K562 (cell line): Measurements from ENCODE around the gene CLIC1. TPM values are rescaled to one million over a fixed set of nuclear protein-coding genes. Genes with fewer than 3 reads are reported as not detected.
A peak's percentile ranks its signal among the peaks of the same experiment; 100 is the strongest.

Experiments used
- FOXA3 ChIP-seq, 2 experiments: fragments of 450-650 bp in 1 of 2; sonication (generic) in 1 of 2; formaldehyde crosslinking; IDR thresholded peaks in 1 of 2; conservative IDR thresholded peaks in 1 of 2; 2 replicates each; pipeline versions ENCODE4 v1.4.0 to v1.8.0; 2020 to 2022; ENCODE audit warnings: mild to moderate bottlenecking in 2 of 2, missing genetic modification reagents in 1 of 2
- ILF3 ChIP-seq: fragments of 450-650 bp; IDR thresholded peaks from 2 replicates; pipeline ENCODE4 v1.6.1; 2018; ENCODE audit warnings: antibody characterized with exemption, mild to moderate bottlenecking, moderate library complexity, borderline replicate concordance
- MCM5 ChIP-seq: fragments of 450-650 bp; IDR thresholded peaks from 2 replicates; pipeline ENCODE4 v1.6.1; 2016; ENCODE audit warnings: low read depth
- MTA1 ChIP-seq: fragments of 450-650 bp; IDR thresholded peaks from 2 replicates; pipeline ENCODE4 v1.6.1; 2017; ENCODE audit warnings: borderline replicate concordance
- NFE2 ChIP-seq: IDR thresholded peaks from 2 replicates; pipeline ENCODE4 v1.6.1; 2014; ENCODE audit warnings: antibody characterized with exemption, low read depth
- PURB ChIP-seq: sonication (generic); formaldehyde crosslinking; IDR thresholded peaks from 2 replicates; pipeline ENCODE4 v1.9.0; 2021; ENCODE audit warnings: low read depth, mild to moderate bottlenecking, missing genetic modification reagents
- STAT5A ChIP-seq: IDR thresholded peaks from 2 replicates; pipeline ENCODE4 v1.6.1; 2012; ENCODE audit warnings: low read length, inconsistent platforms, borderline replicate concordance
- ZBTB40 ChIP-seq, 2 experiments: fragments of 450-650 bp in 1 of 2; sonication (generic) in 1 of 2; formaldehyde crosslinking in 1 of 2; IDR thresholded peaks; 2 replicates each; pipeline versions ENCODE4 v1.7.1 to v1.9.0; 2016 to 2022; ENCODE audit warnings: inconsistent platforms in 1 of 2, mild to moderate bottlenecking in 1 of 2, missing genetic modification reagents in 1 of 2
- ZBTB9 ChIP-seq: fragments of 450-650 bp; formaldehyde crosslinking; IDR thresholded peaks from 2 replicates; pipeline ENCODE4 v1.4.0; 2020; ENCODE audit warnings: mild to moderate bottlenecking, moderate library complexity
- ZNF23 ChIP-seq: fragments of 250-450 bp; sonication (Bioruptor Pico); IDR thresholded peaks from 2 replicates; pipeline ENCODE4 v1.4.0; 2020; ENCODE audit warnings: mild to moderate bottlenecking
- polyA plus RNA-seq, 8 experiments: library from polyadenylated mRNA; depleted of rRNA in 4 of 8; stranded (reverse) in 5 of 8; unstranded in 3 of 8; fragments of >200 nt; fragmentation: Nextera tagmentation in 2 of 8; fragmentation: Illumina TruSeq in 1 of 8; extraction: Ambion mirVana in 2 of 8; extraction: Trizol in 1 of 8; gene quantifications; 2 replicates each; pipeline versions ENCODE4 v1.2.1 to v1.2.3, GENCODE V29; 2011 to 2014; ENCODE audit warnings: inconsistent platforms in 1 of 8, missing spikeins in 1 of 8
- total RNA-seq, 7 experiments: library from RNA; depleted of rRNA in 6 of 7; stranded (reverse); fragments of >200 nt in 6 of 7; fragmentation: Illumina TruSeq in 2 of 7; extraction: Trizol in 2 of 7; gene quantifications; 2 replicates each; pipeline versions ENCODE4 v1.2.1 to v1.2.3, GENCODE V29; 2011 to 2021; ENCODE audit warnings: low replicate concordance in 1 of 7
- TF ChIP-seq, protein P1 (sequence below): fragments of 450-650 bp; IDR thresholded peaks from 2 replicates; pipeline ENCODE4 v1.7.0; 2016; ENCODE audit warnings: borderline replicate concordance
- TF ChIP-seq, protein P2 (sequence below), 2 experiments: IDR thresholded peaks; 2 replicates each; pipeline ENCODE4 v1.6.1; 2012; ENCODE audit warnings: improper control_type of control experiment in 2 of 2, low read depth in 2 of 2, low read length in 2 of 2, borderline replicate concordance in 1 of 2

Gene CLIC1
- total and polyA plus RNA-seq, 9 of the 15 experiments (the other 6 are each of a cell fraction or from before 2014, with no cell fraction given), result 1,267 to 2,419 (median 1,808) TPM

DNA sequence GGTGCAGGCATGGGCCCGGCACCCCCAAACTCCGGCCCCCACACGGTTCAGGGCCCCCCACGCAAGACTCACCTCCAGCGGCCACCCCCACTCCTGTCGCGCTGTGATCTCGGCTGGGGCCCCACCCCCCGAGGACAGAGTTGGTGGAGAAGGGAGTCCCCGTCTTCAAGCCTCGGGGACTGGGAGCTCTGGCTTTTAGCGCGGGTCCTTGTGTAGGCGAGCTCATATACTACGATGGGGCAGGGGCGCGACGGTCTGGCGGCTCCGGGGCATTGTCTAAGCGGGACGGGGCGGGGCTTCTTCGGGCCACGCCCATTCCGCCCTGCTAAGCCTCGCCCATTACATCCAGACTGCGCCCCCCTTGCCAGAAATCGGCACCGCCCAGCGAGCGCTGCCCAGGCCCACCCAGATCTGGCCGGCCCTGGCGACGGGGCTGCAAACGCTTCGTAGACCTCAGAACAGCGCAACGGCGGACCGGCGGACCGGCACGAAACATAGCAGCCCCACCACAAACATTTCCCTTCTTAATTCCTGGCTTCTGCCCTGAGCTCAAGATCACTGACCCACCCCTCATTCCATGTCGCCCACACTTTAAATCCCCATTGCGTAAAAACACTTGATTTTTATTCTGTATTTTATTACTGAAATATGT lies 6.2 kb downstream of the CLIC1 start (continued):
- TF ChIP-seq PURB (CRISPR knock-in tag), result no peak
- TF ChIP-seq ZBTB9 (CRISPR knock-in tag), result peak; percentile 99
- TF ChIP-seq, protein P1, sequence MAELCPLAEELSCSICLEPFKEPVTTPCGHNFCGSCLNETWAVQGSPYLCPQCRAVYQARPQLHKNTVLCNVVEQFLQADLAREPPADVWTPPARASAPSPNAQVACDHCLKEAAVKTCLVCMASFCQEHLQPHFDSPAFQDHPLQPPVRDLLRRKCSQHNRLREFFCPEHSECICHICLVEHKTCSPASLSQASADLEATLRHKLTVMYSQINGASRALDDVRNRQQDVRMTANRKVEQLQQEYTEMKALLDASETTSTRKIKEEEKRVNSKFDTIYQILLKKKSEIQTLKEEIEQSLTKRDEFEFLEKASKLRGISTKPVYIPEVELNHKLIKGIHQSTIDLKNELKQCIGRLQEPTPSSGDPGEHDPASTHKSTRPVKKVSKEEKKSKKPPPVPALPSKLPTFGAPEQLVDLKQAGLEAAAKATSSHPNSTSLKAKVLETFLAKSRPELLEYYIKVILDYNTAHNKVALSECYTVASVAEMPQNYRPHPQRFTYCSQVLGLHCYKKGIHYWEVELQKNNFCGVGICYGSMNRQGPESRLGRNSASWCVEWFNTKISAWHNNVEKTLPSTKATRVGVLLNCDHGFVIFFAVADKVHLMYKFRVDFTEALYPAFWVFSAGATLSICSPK, result no peak
- no peak for TF ChIP-seq MTA1
- no peak for TF ChIP-seq NFE2
- TF ChIP-seq, protein P2, sequence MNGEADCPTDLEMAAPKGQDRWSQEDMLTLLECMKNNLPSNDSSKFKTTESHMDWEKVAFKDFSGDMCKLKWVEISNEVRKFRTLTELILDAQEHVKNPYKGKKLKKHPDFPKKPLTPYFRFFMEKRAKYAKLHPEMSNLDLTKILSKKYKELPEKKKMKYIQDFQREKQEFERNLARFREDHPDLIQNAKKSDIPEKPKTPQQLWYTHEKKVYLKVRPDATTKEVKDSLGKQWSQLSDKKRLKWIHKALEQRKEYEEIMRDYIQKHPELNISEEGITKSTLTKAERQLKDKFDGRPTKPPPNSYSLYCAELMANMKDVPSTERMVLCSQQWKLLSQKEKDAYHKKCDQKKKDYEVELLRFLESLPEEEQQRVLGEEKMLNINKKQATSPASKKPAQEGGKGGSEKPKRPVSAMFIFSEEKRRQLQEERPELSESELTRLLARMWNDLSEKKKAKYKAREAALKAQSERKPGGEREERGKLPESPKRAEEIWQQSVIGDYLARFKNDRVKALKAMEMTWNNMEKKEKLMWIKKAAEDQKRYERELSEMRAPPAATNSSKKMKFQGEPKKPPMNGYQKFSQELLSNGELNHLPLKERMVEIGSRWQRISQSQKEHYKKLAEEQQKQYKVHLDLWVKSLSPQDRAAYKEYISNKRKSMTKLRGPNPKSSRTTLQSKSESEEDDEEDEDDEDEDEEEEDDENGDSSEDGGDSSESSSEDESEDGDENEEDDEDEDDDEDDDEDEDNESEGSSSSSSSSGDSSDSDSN (IDR thresholded peaks at IDR 0.05; ENCODE audit: borderline replicate concordance in 1 of 2, low read depth in 2 of 2, low read length in 2 of 2), result 0 out of 4 replicates have a peak, but pooled peaks of 1 of the 2 experiments have one; percentile 60
- TF ChIP-seq ZNF23, result peak; percentile 93
- TF ChIP-seq ZBTB40 (IDR thresholded peaks at IDR 0.05), result no peak
- no peak for TF ChIP-seq ZBTB40 (CRISPR knock-in tag; IDR thresholded peaks at IDR 0.05)
- no peak for TF ChIP-seq MCM5
- TF ChIP-seq STAT5A, result no peak; the same call in 1 of the 2 replicates
- peak in 1 of 2 experiments; percentile 75; a peak in 2 of 4 replicates for TF ChIP-seq FOXA3 (CRISPR knock-in tag; conservative IDR thresholded peaks at IDR 0.05 in 1 of 2, IDR thresholded peaks at IDR 0.05 in 1 of 2)
- no peak for TF ChIP-seq ILF3
